ENCODE measurements around the gene LRRC14B.

DNA sequence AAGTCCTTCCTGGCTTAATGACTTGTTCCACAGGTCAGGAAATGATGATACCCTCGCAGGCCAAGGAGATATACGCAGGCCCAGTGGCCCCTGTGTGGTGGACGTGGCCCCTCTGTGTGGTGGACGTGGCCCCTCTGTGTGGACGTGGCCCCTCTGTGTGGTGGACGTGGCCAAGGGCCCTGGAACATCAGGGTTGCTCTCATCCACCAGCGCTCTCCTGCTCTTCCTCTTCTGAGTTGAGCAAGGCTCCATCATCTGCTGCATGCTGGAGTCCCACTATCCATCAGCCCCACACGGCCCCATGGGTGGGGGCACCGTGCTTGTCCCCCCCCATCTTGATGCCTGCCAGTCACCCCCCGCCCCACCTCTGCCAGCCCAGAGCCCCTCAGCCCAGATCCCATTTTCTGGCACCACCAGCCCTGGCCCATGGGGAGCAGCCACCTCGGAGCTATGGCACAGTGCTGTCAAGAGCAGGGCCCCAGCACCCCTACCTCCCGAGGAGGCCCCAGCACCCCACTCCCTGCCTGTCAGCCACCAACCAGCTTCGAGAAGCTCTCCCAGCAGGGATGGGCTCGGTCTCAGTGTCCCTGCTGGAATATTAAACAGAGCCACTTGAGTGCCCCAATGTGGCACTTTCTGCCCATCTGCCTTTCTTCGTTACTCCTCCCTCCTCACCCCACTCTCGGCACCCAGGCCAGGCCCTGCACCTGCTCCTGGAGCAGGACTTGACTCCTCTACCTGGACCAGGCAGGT, 8.1 kb downstream of the LRRC14B start:
- TF ChIP-seq, protein P1, sequence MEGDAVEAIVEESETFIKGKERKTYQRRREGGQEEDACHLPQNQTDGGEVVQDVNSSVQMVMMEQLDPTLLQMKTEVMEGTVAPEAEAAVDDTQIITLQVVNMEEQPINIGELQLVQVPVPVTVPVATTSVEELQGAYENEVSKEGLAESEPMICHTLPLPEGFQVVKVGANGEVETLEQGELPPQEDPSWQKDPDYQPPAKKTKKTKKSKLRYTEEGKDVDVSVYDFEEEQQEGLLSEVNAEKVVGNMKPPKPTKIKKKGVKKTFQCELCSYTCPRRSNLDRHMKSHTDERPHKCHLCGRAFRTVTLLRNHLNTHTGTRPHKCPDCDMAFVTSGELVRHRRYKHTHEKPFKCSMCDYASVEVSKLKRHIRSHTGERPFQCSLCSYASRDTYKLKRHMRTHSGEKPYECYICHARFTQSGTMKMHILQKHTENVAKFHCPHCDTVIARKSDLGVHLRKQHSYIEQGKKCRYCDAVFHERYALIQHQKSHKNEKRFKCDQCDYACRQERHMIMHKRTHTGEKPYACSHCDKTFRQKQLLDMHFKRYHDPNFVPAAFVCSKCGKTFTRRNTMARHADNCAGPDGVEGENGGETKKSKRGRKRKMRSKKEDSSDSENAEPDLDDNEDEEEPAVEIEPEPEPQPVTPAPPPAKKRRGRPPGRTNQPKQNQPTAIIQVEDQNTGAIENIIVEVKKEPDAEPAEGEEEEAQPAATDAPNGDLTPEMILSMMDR (IDR thresholded peaks at IDR 0.05; ENCODE audit: insufficient read depth, low read length) = no peak
- no peak for TF ChIP-seq POLR2AphosphoS5 (IDR thresholded peaks at IDR 0.05; ENCODE audit: low read depth)
- TF ChIP-seq, protein P2, sequence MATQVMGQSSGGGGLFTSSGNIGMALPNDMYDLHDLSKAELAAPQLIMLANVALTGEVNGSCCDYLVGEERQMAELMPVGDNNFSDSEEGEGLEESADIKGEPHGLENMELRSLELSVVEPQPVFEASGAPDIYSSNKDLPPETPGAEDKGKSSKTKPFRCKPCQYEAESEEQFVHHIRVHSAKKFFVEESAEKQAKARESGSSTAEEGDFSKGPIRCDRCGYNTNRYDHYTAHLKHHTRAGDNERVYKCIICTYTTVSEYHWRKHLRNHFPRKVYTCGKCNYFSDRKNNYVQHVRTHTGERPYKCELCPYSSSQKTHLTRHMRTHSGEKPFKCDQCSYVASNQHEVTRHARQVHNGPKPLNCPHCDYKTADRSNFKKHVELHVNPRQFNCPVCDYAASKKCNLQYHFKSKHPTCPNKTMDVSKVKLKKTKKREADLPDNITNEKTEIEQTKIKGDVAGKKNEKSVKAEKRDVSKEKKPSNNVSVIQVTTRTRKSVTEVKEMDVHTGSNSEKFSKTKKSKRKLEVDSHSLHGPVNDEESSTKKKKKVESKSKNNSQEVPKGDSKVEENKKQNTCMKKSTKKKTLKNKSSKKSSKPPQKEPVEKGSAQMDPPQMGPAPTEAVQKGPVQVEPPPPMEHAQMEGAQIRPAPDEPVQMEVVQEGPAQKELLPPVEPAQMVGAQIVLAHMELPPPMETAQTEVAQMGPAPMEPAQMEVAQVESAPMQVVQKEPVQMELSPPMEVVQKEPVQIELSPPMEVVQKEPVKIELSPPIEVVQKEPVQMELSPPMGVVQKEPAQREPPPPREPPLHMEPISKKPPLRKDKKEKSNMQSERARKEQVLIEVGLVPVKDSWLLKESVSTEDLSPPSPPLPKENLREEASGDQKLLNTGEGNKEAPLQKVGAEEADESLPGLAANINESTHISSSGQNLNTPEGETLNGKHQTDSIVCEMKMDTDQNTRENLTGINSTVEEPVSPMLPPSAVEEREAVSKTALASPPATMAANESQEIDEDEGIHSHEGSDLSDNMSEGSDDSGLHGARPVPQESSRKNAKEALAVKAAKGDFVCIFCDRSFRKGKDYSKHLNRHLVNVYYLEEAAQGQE (IDR thresholded peaks at IDR 0.05; ENCODE audit: insufficient replicate concordance, low read depth) = no peak

Measured in HL-60 (cell line).